Fibroblast of lung (primary cell): ENCODE data around the gene EPB41. TPM values are rescaled to one million over a fixed set of nuclear protein-coding genes. Genes with fewer than 3 reads are reported as not detected.

Experiments
- DNase-seq, 2 donors: peaks; one replicate each; pipeline versions ENCODE4 v3.0.0 to v3.0.0-alpha.2; 2010; ENCODE audit warnings: low read depth in 2 of 2
- H2AFZ ChIP-seq: 2 replicates; pipeline ENCODE4 v1.5.1; 2012; ENCODE audit warnings: low read length, control low read depth, inconsistent platforms
- H3K27ac ChIP-seq: 2 replicates; pipeline ENCODE4 v1.5.1; 2011; ENCODE audit warnings: low read length, control low read depth; ENCODE audit not compliant: insufficient read depth
- H3K27me3 ChIP-seq: 2 replicates; pipeline ENCODE4 v1.5.1; 2011; ENCODE audit warnings: mild to moderate bottlenecking, low read length; ENCODE audit not compliant: control insufficient read depth, insufficient read depth
- H3K36me3 ChIP-seq: 2 replicates; pipeline ENCODE4 v1.5.1; 2011; ENCODE audit warnings: low read length; ENCODE audit not compliant: control insufficient read depth, insufficient read depth
- H3K4me1 ChIP-seq: 2 replicates; pipeline ENCODE4 v1.5.1; 2011; ENCODE audit warnings: low read length; ENCODE audit not compliant: control insufficient read depth, insufficient read depth; ENCODE audit errors: extremely low read depth
- H3K4me2 ChIP-seq: 2 replicates; pipeline ENCODE4 v1.5.1; 2011; ENCODE audit warnings: low read length, control low read depth; ENCODE audit not compliant: insufficient read depth; ENCODE audit errors: extremely low read depth
- H3K4me3 ChIP-seq, 4 experiments: fragments of 200-600 bp in 1 of 4; sonication (generic) in 1 of 4; replicated peaks in 1 of 4; 2 replicates each; pipeline ENCODE4 v1.5.1; 2011 to 2016; ENCODE audit warnings: low read length in 4 of 4, low read depth in 3 of 4, mild to moderate bottlenecking in 3 of 4, control low read depth in 2 of 4, inconsistent platforms in 1 of 4, mixed read lengths in 1 of 4; ENCODE audit not compliant: insufficient read depth in 1 of 4; ENCODE audit errors: control extremely low read depth in 1 of 4
- H3K79me2 ChIP-seq: 2 replicates; pipeline ENCODE4 v1.5.1; 2012; ENCODE audit warnings: mild to moderate bottlenecking, low read length, inconsistent platforms; ENCODE audit not compliant: control insufficient read depth, insufficient read depth
- H3K9ac ChIP-seq: 2 replicates; pipeline ENCODE4 v1.5.1; 2011; ENCODE audit warnings: mild to moderate bottlenecking, low read length, control low read depth; ENCODE audit not compliant: insufficient read depth
- H3K9me3 ChIP-seq: 2 replicates; pipeline ENCODE4 v1.5.1; 2012; ENCODE audit warnings: low read depth, low read length; ENCODE audit not compliant: control insufficient read depth, insufficient read depth
- H4K20me1 ChIP-seq: 2 replicates; pipeline ENCODE4 v1.5.1; 2011; ENCODE audit warnings: low read length; ENCODE audit not compliant: control insufficient read depth, insufficient read depth; ENCODE audit errors: extremely low read depth
- CTCF ChIP-seq, 2 donors: IDR thresholded peaks in 1 of 2; conservative IDR thresholded peaks in 1 of 2; 1 replicate in 1 of 2; 2 replicates in 1 of 2; pipeline ENCODE4 v1.5.1; 2011 to 2012; ENCODE audit warnings: low read length in 2 of 2, control low read depth in 1 of 2, inconsistent platforms in 1 of 2, low read depth in 1 of 2, mild to moderate bottlenecking in 1 of 2
- EZH2 ChIP-seq: IDR thresholded peaks from 2 replicates; pipeline ENCODE4 v1.5.1; 2012; ENCODE audit warnings: low read length, control low read depth, mild to moderate bottlenecking; ENCODE audit errors: missing control alignments
- polyA plus RNA-seq, 2 donors: library from polyadenylated mRNA; depleted of rRNA in 1 of 2; stranded (reverse) in 1 of 2; unstranded in 1 of 2; fragments of >200 nt; gene quantifications; 2 replicates each; pipeline ENCODE4 v1.2.1, GENCODE V29; 2011 to 2012; ENCODE audit warnings: missing spikeins in 1 of 2
- total RNA-seq: library from RNA; depleted of rRNA; stranded (reverse); fragments of >200 nt; gene quantifications from 2 replicates; pipeline ENCODE4 v1.2.1, GENCODE V29; 2014

The EPB41 gene
- total and polyA plus RNA-seq, 2 donors (not counting 1 experiment from before 2014, with no cell fraction given) = 7.4 to 38.0 TPM

GRCh38 chr1:29112705-29113412 is 198.5 kb downstream of the EPB41 start:
- Histone ChIP-seq H3K27ac (no peak overlapping the region), H3K27me3 (no peaks in the 10 kb centered on the region), H3K79me2 (no peaks in the 10 kb centered on the region), H3K36me3 (no peaks in the 10 kb centered on the region), H3K4me3 (no peak overlapping the region), H3K4me2 (no peak overlapping the region), H3K4me1 (no peaks in the 10 kb centered on the region), H3K9ac (no peak overlapping the region), H2AFZ (no peak overlapping the region), H4K20me1 (no peaks in the 10 kb centered on the region), H3K9me3 (no peaks in the 10 kb centered on the region)
- TF ChIP-seq EZH2 = no peak
- no peak for TF ChIP-seq CTCF (conservative IDR thresholded peaks at IDR 0.05 in 1 of 2, IDR thresholded peaks at IDR 0.05 in 1 of 2; ENCODE audit: low read depth in 1 of 2, low read length in 2 of 2)
- DNase-seq = no peak

GRCh38 chr1:29113413-29114117 is 199.2 kb downstream of the EPB41 start:
- H3K4me2 ChIP-seq = no peak overlapping the region
- no peaks in the 10 kb centered on the region for H3K9me3 ChIP-seq
- no peak overlapping the region for H3K27ac ChIP-seq
- no peaks in the 10 kb centered on the region for H3K36me3 ChIP-seq
- TF ChIP-seq CTCF (conservative IDR thresholded peaks at IDR 0.05 in 1 of 2, IDR thresholded peaks at IDR 0.05 in 1 of 2; ENCODE audit: low read depth in 1 of 2, low read length in 2 of 2) (no peak), EZH2 (no peak)
- H2AFZ ChIP-seq = no peak overlapping the region
- no peaks in the 10 kb centered on the region for H3K27me3 ChIP-seq
- no peak for DNase-seq
- no peaks in the 10 kb centered on the region for H3K79me2 ChIP-seq
- no peaks in the 10 kb centered on the region for H3K4me1 ChIP-seq
- no peak overlapping the region for H3K4me3 ChIP-seq
- H4K20me1 ChIP-seq = no peaks in the 10 kb centered on the region
- H3K9ac ChIP-seq = no peak overlapping the region

GRCh38 chr1:29114654-29115053 is 200.3 kb downstream of the EPB41 start:
- Histone ChIP-seq H3K79me2 (no peaks in the 10 kb centered on the region), H3K4me3 (no peak overlapping the region), H3K4me1 (no peaks in the 10 kb centered on the region), H3K9me3 (no peaks in the 10 kb centered on the region), H3K27ac (no peak overlapping the region), H3K27me3 (no peaks in the 10 kb centered on the region), H3K36me3 (no peaks in the 10 kb centered on the region), H2AFZ (no peak overlapping the region), H3K9ac (no peak overlapping the region), H3K4me2 (no peak overlapping the region), H4K20me1 (no peaks in the 10 kb centered on the region)
- DNase-seq = no peak
- no peak for TF ChIP-seq CTCF (conservative IDR thresholded peaks at IDR 0.05 in 1 of 2, IDR thresholded peaks at IDR 0.05 in 1 of 2; ENCODE audit: low read depth in 1 of 2, low read length in 2 of 2)
- TF ChIP-seq EZH2 = no peak
